ENCODE measurements around the gene YY1. TPM values are rescaled to one million over a fixed set of nuclear protein-coding genes. Genes with fewer than 3 reads are reported as not detected.
A peak's percentile ranks its signal among the peaks of the same experiment; 100 is the strongest.

The YY1 gene
- total RNA-seq, 1 donor: 53.1 TPM

DNA sequence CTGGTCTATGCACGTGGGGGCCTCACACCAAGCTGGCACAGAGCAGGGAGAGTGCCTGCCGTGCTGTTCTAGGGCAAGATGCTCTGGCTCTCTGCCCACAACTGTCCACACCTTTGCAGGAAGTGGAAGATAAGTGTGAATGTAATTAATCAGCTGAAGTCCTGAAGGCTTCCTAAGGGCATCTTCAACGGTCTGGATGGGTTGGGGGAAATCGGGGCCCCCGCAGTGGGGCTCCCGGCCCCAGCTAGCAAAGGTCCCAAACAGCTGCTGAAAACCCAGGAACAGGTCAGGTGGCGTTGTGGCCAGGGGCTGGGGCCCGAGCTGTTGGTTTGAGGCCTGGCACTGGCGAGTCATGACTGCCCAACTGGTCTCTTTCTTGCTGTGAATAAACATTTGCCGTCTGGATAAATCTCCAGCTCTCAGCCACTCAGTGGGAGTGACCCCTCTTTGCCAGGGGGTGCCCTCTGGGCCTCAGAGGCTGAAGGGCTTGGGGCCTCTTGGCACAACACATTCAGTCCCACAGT is 74.0 kb downstream of the YY1 start:
- no peak for DNase-seq (ENCODE audit: low read depth)
- H3K4me3 ChIP-seq (ENCODE audit: low read depth, low read length): no peak overlapping the region
- TF ChIP-seq, protein P1, sequence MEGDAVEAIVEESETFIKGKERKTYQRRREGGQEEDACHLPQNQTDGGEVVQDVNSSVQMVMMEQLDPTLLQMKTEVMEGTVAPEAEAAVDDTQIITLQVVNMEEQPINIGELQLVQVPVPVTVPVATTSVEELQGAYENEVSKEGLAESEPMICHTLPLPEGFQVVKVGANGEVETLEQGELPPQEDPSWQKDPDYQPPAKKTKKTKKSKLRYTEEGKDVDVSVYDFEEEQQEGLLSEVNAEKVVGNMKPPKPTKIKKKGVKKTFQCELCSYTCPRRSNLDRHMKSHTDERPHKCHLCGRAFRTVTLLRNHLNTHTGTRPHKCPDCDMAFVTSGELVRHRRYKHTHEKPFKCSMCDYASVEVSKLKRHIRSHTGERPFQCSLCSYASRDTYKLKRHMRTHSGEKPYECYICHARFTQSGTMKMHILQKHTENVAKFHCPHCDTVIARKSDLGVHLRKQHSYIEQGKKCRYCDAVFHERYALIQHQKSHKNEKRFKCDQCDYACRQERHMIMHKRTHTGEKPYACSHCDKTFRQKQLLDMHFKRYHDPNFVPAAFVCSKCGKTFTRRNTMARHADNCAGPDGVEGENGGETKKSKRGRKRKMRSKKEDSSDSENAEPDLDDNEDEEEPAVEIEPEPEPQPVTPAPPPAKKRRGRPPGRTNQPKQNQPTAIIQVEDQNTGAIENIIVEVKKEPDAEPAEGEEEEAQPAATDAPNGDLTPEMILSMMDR (IDR thresholded peaks at IDR 0.05; ENCODE audit: insufficient read depth, low read depth, low read length): no peak

DNA sequence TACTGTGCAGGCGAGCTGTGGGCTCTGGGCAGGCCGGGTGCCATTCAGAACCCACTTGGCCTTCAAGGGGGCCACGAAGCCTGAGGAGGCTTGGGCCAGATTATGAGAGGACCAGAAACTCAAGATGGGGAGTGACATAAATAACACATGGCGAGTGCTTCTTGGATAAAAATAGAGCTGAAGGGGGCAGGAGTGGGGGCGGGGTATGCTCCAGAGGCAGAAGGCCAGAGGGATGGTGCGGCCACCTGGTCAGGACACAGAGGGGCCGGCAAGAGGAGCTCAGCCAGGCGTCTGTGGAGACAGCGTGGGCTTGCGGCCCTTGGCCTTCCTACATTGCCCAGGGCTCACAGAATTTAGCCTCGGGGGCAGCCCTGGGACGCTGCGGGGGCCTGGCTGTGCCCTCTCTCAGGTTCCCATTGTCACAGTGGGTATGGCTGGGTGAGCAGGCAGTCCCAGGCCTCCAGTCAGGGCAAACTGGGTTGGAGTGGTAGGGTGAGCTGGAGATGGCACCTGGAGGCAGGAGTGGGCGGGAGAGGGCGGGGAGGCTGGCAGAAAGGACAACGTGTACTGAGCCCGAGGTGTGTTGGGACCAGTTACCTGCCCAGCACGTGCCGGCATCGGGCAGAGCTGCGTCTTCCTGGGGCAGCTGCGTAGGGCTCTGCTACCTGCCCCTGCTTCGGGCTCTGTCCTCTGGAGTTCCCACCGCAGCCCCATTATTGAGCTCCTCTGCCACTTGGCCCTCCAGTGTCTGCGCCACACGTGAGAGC is 74.7 kb downstream of the YY1 start:
- DNase-seq (ENCODE audit: low read depth): no peak
- no peak overlapping the region for H3K4me3 ChIP-seq (ENCODE audit: low read depth, low read length)
- TF ChIP-seq, protein P1 (IDR thresholded peaks at IDR 0.05; ENCODE audit: insufficient read depth, low read depth, low read length): no peak

DNA sequence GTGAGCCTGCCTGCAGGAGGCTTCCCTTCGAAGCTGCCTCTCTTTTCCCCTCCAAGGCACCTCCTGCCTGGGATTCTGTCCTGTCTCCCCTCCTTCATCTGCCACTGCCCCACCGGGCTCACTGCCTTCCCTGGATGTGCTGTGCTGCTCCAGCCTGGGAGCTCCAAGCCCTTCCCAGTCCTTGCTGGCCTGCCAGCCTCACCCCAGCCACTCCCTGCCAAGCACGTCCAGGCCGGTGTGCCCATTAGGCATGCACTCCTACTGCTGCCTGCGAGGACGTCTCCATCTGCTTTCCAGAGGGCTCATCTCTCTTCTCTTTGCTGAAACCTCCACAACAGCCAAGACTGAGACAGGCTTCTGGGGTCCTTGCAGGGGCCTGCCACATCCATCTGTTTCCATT is 75.8 kb downstream of the YY1 start:
- no peak overlapping the region for H3K4me3 ChIP-seq (ENCODE audit: low read depth, low read length)
- TF ChIP-seq, protein P1 (IDR thresholded peaks at IDR 0.05; ENCODE audit: insufficient read depth, low read depth, low read length): no peak
- DNase-seq (ENCODE audit: low read depth): no peak

DNA sequence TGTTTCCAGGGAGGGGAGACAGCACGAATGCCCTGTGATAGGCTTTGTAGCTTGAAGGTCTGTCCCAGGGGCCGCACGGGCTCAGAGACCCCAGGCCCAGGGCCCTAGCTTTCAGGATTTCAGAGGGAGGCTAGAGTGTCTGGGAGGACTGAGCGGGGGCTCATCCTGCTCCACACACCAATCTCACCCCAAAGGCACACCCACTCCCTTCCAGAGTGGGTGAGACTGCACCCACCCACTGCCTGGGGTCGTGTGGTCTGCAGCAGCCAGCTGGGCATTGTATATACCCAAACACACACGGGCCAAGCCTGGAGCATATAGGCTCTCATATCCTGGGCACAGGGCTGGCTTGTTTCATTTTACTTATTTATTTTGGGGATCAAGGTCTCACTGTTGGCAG is 78.4 kb downstream of the YY1 start:
- TF ChIP-seq, protein P1 (IDR thresholded peaks at IDR 0.05; ENCODE audit: insufficient read depth, low read depth, low read length): no peak
- H3K4me3 ChIP-seq (ENCODE audit: low read depth, low read length): no peak overlapping the region
- no peak for DNase-seq (ENCODE audit: low read depth)

DNA sequence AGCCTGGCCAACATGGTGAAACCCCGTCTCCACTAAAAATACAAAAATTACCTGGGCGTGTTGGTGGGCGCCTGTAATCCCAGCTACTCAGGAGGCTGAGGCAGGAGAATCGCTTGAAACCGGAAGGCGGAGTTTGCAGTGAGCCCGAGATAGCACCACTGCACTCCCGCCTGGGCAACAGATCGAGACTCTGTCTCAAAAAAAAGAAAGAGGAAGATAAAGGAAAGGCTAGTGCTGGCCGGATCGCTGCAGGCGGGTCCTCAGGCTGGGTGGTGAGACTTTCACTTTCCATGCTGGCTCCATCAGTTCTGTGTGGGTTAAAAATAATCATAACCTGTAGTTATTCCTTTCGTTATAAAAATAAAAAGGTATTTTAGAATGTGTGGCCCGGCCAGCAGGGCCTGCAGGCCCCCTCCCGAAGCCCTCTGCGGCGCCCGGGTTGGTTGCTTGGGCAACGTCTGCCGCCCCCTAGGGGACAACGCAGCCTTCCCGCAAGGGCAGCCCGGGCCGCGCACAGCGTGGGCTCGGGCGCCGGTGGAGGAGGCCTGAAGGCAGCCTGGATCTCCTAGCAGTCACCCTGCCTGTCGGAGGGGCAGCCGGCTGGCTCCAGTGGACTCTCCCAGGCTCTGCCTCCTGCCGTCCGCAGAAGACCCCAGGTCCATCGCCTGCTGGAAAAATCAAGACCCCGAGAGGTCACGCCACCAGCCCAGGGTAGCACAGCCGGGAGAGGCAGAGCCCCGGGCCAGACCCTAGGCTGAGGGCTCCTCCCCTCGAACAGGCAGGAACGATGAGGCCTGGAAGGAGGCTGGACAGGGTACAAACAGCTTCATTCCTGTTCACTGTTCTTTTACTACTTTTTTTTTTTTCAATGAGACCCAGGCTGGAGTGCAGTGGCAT is 79.2 kb downstream of the YY1 start:
- TF ChIP-seq, protein P1 (IDR thresholded peaks at IDR 0.05; ENCODE audit: insufficient read depth, low read depth, low read length): peak; percentile 82
- peak; percentile 55 for DNase-seq (ENCODE audit: low read depth)
- H3K4me3 ChIP-seq (ENCODE audit: low read depth, low read length): peak overlapping the region; percentile 40

DNA sequence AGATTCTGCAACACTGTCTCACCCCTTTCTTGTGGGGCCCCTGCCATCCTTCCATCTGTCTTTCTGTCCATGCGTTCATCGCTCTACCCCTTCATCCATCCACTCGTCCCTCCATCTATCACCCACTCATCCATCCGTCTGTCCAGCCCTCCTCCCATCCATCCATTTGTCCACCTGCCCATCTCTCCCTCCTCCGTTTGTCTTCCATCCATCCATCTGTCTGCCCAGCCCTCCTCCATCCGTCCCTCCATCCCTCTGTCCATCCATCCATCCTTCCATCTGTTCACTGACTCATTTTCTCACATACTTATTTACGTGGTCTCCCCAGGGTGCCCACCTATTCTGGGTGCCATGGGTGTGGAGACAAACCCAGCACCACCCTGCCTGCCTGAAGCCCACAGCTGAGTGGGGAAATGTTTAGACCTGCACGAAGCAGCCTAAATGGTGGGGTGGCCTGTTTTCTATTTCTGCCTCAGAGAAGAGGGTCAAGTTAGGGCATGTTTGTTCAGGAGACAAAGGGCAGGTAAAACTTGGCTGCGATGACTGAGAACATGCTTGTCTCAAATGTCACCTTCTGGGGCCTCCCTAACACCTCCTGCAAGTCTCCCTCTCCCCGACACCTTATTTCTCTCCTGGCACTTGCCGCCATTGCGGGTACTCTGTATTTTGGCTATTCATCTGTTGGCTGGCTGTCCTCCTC is 81.4 kb downstream of the YY1 start:
- TF ChIP-seq, protein P1 (IDR thresholded peaks at IDR 0.05; ENCODE audit: insufficient read depth, low read depth, low read length): no peak
- DNase-seq (ENCODE audit: low read depth): no peak
- no peak overlapping the region for H3K4me3 ChIP-seq (ENCODE audit: low read depth, low read length)
